HG03432 (cell line): Measurements from ENCODE around the gene MNDA.

ENCODE experiments used
- ATAC-seq: cut with Tn5 transposase; IDR thresholded peaks from one replicate; pipeline ENCODE4 v1.9.1; 2021; ENCODE audit warnings: mild to moderate bottlenecking, moderate library complexity; ENCODE audit not compliant: unreplicated experiment

The MNDA gene

GRCh38 chr1:158830904-158831507, at the start of gene MNDA:
MNDA (plus strand) TSS chr1:158831351; CDS start chr1:158842154, 10,803 bp downstream.
- peak; percentile 94 for ATAC-seq

- ATAC-seq = peak; percentile 56
These were observed 37.5 kb upstream of the MNDA start for GRCh38 chr1:158793604-158794003.

- ATAC-seq = no peak
These were observed 36.9 kb upstream of the MNDA start for GRCh38 chr1:158794247-158794646.

DNA sequence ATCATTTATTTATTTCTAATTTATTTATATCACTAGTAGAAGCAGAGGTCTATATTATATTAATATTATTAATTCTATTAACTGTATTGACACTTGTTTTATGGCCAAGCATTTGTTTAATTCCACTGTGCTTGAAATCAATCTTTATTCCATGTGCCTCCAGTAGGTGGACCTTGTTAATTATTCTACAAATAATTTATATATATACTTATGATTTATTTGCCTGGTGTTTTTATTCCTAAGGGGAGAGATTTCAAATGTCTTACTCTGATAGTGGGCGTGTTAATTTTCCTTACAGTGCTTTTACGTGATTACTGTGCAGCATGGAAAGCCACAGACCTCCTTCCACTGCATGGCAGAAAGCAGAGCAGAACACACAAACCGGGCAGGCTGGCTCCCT, 32.6 kb upstream of the MNDA start:
- ATAC-seq = no peak

DNA sequence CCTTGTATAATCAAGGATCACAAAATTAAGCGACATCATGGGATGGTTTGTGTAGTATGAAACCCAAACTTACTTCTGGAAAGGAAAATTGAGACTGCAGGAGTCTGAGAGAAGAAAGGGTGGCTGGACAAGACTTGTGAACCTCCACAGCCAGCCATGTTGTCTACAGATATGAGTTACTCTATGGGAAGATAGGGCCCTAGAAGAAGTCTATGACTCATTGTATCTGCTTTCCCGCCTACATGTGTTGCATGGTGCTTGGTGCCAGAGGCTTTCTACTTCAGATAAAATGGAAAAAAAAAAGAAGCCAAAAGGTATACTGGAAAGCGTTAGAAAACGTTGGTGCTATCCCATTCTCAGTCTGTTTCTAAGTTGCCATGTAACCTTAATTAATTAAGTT, 31.5 kb upstream of the MNDA start:
- ATAC-seq = no peak

GRCh38 chr1:158800526-158800925, 30.6 kb upstream of the MNDA start:
- ATAC-seq = no peak

- ATAC-seq = no peak
These were observed 29.8 kb upstream of the MNDA start for GRCh38 chr1:158801396-158801795.

- ATAC-seq = no peak
These were observed 27.5 kb upstream of the MNDA start for GRCh38 chr1:158803678-158804077.

DNA sequence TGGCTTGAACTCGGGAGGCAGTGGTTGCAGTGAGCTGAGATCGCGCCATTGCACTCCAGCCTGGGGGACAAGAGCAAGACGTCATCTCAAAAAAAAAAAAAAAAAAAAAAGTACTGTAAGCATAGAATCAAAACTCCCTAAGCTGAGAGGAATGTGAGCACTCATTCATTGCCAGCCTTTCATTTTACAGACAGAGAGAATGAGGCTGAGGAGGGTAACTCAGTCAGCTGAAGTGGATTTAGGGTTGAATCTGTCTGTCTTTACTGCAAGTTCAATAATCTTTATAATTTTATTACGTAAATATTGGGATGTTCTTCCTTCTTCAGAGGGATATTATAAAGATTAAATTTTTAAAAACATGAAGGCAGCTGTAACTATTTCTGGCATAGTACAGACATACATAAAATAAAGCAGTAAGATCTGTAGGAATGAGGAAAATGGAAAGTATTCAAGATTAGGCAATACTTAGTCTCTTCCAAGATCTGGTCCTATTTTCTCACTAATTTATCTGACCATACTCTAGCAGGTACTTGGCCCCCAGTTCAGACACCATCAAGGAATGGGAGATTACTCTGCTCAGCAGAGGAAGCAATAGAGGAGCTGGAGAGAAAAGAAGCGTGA, 24.1 kb upstream of the MNDA start:
- ATAC-seq = no peak

GRCh38 chr1:158809256-158809655, 21.9 kb upstream of the MNDA start:
- no peak for ATAC-seq

DNA sequence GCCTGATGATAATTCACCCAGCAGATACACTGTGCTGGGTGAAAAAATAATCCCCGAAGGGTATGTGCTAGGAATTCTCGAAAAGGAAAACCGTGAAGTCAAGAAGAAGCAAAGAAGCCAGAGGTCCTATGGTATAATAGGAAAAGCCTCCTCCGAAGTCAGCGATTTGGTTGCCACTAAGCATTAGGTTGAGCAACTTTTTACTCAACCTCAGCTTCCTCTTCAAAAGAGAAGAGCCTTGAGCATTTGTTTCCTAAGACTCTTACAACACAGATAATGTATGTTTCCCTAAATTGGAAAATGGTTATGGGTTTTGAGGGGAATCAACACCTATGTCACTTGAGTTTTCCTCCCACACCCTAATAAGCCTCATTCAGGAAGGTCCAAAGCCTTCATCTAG, 21.3 kb upstream of the MNDA start:
- no peak for ATAC-seq

- no peak for ATAC-seq
These were observed 20.8 kb upstream of the MNDA start for GRCh38 chr1:158810311-158810710.

DNA sequence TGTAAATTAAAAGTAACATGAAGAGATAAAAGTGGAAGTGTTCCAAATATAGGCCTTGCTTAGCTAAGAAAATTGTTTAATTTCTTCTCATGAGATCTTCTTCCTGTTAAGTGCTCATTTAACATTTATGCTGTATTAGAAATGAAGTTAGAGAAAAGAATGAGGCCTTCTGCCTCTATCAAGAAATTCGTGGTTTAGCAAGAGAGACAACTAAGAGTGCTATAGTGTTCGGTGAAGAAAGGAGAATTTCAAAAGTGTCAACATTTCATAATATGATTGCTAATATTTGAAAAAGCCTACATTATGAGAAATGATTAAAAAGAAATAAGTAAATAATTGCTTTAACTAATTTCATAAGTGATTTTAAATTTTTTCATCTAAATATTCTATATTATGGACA, 18.8 kb upstream of the MNDA start:
- ATAC-seq = no peak

GRCh38 chr1:158813164-158813563, 18.0 kb upstream of the MNDA start:
- ATAC-seq = no peak

DNA sequence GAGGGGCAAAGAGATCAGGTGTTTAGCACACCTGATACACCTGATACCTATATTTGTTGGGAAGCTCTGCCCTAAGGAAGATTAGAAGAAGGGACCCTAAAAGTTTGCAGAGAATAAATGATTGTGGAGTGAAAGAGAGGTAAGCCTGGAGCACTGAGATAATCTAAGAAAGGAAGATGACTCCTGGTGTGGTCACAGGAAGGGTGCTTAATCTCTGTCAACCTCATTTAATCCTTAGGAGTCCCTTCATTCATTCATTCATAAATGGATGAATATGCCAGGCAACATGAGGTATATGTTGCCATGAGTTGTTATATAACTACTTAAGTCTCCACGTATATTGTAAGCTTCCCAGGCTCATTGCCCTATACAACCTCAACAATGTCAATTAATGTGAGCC, 16.2 kb upstream of the MNDA start:
- ATAC-seq = no peak

- no peak for ATAC-seq
These were observed 12.6 kb upstream of the MNDA start for GRCh38 chr1:158818560-158818959.

DNA sequence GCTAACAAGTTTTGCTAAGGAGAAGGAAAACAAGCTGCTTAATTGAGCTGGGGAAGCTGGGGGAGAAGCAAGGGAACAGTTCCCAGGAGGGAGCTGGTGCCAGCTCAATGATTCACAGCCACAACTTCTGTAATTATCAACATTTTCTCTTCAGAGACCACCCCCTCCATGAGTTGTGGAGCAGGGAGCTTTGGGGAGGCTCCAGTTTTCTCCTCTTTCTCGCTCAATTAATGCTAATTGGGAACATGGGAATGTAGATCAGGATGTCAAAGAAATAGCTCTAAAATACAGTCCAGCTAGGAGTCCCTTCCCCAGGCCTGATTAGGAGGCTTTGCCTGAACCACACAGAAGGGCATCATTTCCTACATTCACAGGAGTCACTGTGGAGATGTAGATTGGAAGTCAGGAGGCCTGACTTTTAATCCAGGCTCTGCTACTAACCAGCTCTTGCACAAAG, 12.1 kb upstream of the MNDA start:
- peak; percentile 29 for ATAC-seq

GRCh38 chr1:158819461-158820443, 11.4 kb upstream of the MNDA start:
- ATAC-seq = peak; percentile 96

GRCh38 chr1:158821723-158822122, 9.4 kb upstream of the MNDA start:
- no peak for ATAC-seq

- peak; percentile 52 for ATAC-seq
These were observed 975 bp upstream of the MNDA start for GRCh38 chr1:158830074-158830677.

DNA sequence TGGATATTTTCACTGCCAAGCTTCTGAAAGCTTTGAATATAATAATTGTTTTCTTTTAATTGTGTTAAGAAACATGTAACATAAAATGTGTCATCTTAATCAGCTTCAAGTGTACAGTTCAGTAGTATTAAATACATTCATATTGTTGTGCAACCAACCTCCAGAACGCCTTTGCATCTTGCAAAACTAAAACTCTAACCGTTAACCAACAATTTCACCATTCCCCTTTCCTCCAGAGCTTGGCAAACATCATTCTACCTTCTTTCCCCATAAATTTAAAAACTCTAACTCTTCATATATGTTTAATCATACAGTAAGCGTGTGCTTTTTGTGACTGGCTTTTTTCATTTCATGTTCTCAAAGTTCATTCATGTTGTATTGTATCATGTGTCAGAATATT, 2.1 kb downstream of the MNDA start:
- no peak for ATAC-seq
